Measurements from ENCODE around the gene NOL3. TPM values are rescaled to one million over a fixed set of nuclear protein-coding genes. Genes with fewer than 3 reads are reported as not detected.

NOL3 gene
- total and polyA plus RNA-seq, 2 of the 13 experiments (the other 11 are each of a cell fraction or from before 2014, with no cell fraction given) = 5.7 to 20.5 TPM

- TF ChIP-seq MAF1 (CRISPR knock-in tag; IDR thresholded peaks at IDR 0.05; ENCODE audit: borderline replicate concordance) (no peak), HNRNPH1 (optimal IDR thresholded peaks at IDR 0.05; ENCODE audit: low read depth, low read length) (no peak), ZNF280B (CRISPR knock-in tag; IDR thresholded peaks at IDR 0.05; ENCODE audit: borderline replicate concordance) (no peak), ZNF317 (CRISPR knock-in tag; IDR thresholded peaks at IDR 0.05) (peak; percentile 9; the same call in 1 of the 2 replicates), ZBTB2 (CRISPR knock-in tag; IDR thresholded peaks at IDR 0.05; ENCODE audit: low read depth) (no peak), ZZZ3 (CRISPR knock-in tag; IDR thresholded peaks at IDR 0.05; ENCODE audit: borderline replicate concordance) (0 out of 2 replicates have a peak, but pooled peaks have one; percentile 11), ZFP90 (CRISPR knock-in tag; IDR thresholded peaks at IDR 0.05; ENCODE audit: borderline replicate concordance) (no peak; the same call in 1 of the 2 replicates), AGO1 (IDR thresholded peaks at IDR 0.05; ENCODE audit: low read depth, low read length, poor library complexity, severe bottlenecking) (no peak), ZNF530 (CRISPR knock-in tag; IDR thresholded peaks at IDR 0.05; ENCODE audit: low read depth) (no peak), YY1 (IDR thresholded peaks at IDR 0.05; ENCODE audit: insufficient read depth, insufficient replicate concordance, low read depth, low read length) (no peak), CEBPB (IDR thresholded peaks at IDR 0.05; ENCODE audit: borderline replicate concordance, low read depth, low read length) (no peak), ZNF614 (CRISPR knock-in tag; IDR thresholded peaks at IDR 0.05; ENCODE audit: borderline replicate concordance) (peak; percentile 3; the same call in 1 of the 2 replicates), MYC (CRISPR knock-in tag; IDR thresholded peaks at IDR 0.05; ENCODE audit: borderline replicate concordance) (peak; percentile 55; the same call in 1 of the 2 replicates), ZNF275 (CRISPR knock-in tag; IDR thresholded peaks at IDR 0.05; ENCODE audit: borderline replicate concordance) (no peak; the same call in 1 of the 2 replicates), CCAR2 (optimal IDR thresholded peaks at IDR 0.05; ENCODE audit: low read depth, low read length) (no peak), ZNF180 (CRISPR knock-in tag; IDR thresholded peaks at IDR 0.05; ENCODE audit: borderline replicate concordance, low read depth) (no peak)
Observed at GRCh38 chr16:67170168-67170948, at the start of gene NOL3 (continued).
